Large intestine (tissue), 1 donor: ENCODE data around the gene ADAMTS5. TPM values are rescaled to one million over a fixed set of nuclear protein-coding genes. Genes with fewer than 3 reads are reported as not detected.

ENCODE experiments used
- polyA plus RNA-seq: library from polyadenylated mRNA; unstranded; fragments of 120-200 nt; gene quantifications from one replicate; pipeline ENCODE4 v1.2.1, GENCODE V29; 2013

The ADAMTS5 gene
- polyA plus RNA-seq, 1 donor: 7.8 TPM

Other genes with a start within 250 kb of the ADAMTS5 start
- 32.5 TPM for gene ADAMTS1, start 121.7 kb downstream of the ADAMTS5 start, polyA plus RNA-seq